Progenitor cell of endocrine pancreas (in vitro differentiated cells): ENCODE results near the gene FPGS. TPM values are rescaled to one million over a fixed set of nuclear protein-coding genes. Genes with fewer than 3 reads are reported as not detected.
"Not testable (repeated sequence)": the region's sequence is repeated elsewhere in the genome, so short reads cannot be mapped to it uniquely, and the experiment has no call there.

Experiments
- DNase-seq: peaks from one replicate; pipeline ENCODE4 v3.0.0; 2021; ENCODE audit warnings: low spot score; ENCODE audit not compliant: unreplicated experiment
- H3K27ac Mint-ChIP-seq: 2 replicates; pipeline ENCODE4 v1.8.0; 2021; ENCODE audit warnings: mild to moderate bottlenecking, moderate library complexity, mixed read lengths
- H3K27me3 Mint-ChIP-seq: 2 replicates; pipeline ENCODE4 v1.8.0; 2021; ENCODE audit warnings: mixed read lengths
- H3K36me3 Mint-ChIP-seq: 2 replicates; pipeline ENCODE4 v1.8.0; 2022; ENCODE audit warnings: mixed read lengths; ENCODE audit not compliant: insufficient read depth
- H3K4me1 Mint-ChIP-seq: 2 replicates; pipeline ENCODE4 v1.8.0; 2021; ENCODE audit warnings: low read depth, mixed read lengths
- H3K4me3 Mint-ChIP-seq: 2 replicates; pipeline ENCODE4 v1.8.0; 2021; ENCODE audit warnings: low read depth, mild to moderate bottlenecking, moderate library complexity, mixed read lengths
- H3K9me3 Mint-ChIP-seq: 2 replicates; pipeline ENCODE4 v1.8.0; 2021; ENCODE audit warnings: low read depth, mixed read lengths
- CTCF ChIP-seq: fragments of 200-600 bp; sonication (generic); IDR thresholded peaks from one replicate; pipeline ENCODE4 v1.5.0; 2021; ENCODE audit warnings: antibody characterized with exemption, mild to moderate bottlenecking; ENCODE audit not compliant: unreplicated experiment
- total RNA-seq: library from RNA; stranded (reverse); gene quantifications from 2 replicates; pipeline ENCODE4 v1.2.1, GENCODE V29; 2021

The FPGS gene
- total RNA-seq, 1 donor from 2014 or later, result 75.0 TPM

- no peak overlapping the region for H3K27ac Mint-ChIP-seq
- no peaks in the 10 kb centered on the region for H3K36me3 Mint-ChIP-seq
- no peaks in the 10 kb centered on the region for H3K9me3 Mint-ChIP-seq
- peaks cover 51% of the 10 kb centered on the region for H3K27me3 Mint-ChIP-seq
- peak overlapping the region; percentile 46 for H3K4me3 Mint-ChIP-seq
- TF ChIP-seq CTCF, result no peak
- no peaks in the 10 kb centered on the region for H3K4me1 Mint-ChIP-seq
- no peak for DNase-seq
These were observed 47.3 kb upstream of the FPGS start for GRCh38 chr9:127755061-127756060.

- Mint-ChIP-seq H3K9me3 (no peaks in the 10 kb centered on the region), H3K4me3 (no peak overlapping the region), H3K27ac (no peak overlapping the region), H3K36me3 (no peaks in the 10 kb centered on the region), H3K4me1 (no peaks in the 10 kb centered on the region), H3K27me3 (peaks cover 49% of the 10 kb centered on the region)
- DNase-seq, result no peak
- no peak for TF ChIP-seq CTCF
These were observed 46.4 kb upstream of the FPGS start for GRCh38 chr9:127756233-127756632.

GRCh38 chr9:127756776-127757175 is 45.9 kb upstream of the FPGS start:
- not testable (repeated sequence) for H3K36me3 Mint-ChIP-seq, H3K27ac Mint-ChIP-seq

GRCh38 chr9:127758843-127759242 is 43.8 kb upstream of the FPGS start:
- Mint-ChIP-seq H3K9me3 (no peaks in the 10 kb centered on the region), H3K4me3 (no peak overlapping the region), H3K36me3 (no peaks in the 10 kb centered on the region), H3K27ac (no peak overlapping the region), H3K4me1 (no peaks in the 10 kb centered on the region), H3K27me3 (peaks cover 40% of the 10 kb centered on the region)
- no peak for TF ChIP-seq CTCF
- DNase-seq, result no peak

More at GRCh38 chr9:127756776-127757175, 45.9 kb upstream of the FPGS start:
- H3K4me1 Mint-ChIP-seq, H3K4me3 Mint-ChIP-seq, DNase-seq, H3K9me3 Mint-ChIP-seq: not testable (repeated sequence)
- peaks cover 45% of the 10 kb centered on the region for H3K27me3 Mint-ChIP-seq

GRCh38 chr9:127761061-127761460 is 41.6 kb upstream of the FPGS start:
- no peak overlapping the region for H3K4me3 Mint-ChIP-seq
- no peak for DNase-seq
- no peak for TF ChIP-seq CTCF
- no peak overlapping the region for H3K27ac Mint-ChIP-seq
- H3K4me1 Mint-ChIP-seq, result no peaks in the 10 kb centered on the region
- peaks cover 42% of the 10 kb centered on the region for H3K27me3 Mint-ChIP-seq
- no peaks in the 10 kb centered on the region for H3K9me3 Mint-ChIP-seq
- H3K36me3 Mint-ChIP-seq, result no peaks in the 10 kb centered on the region
